GM12878 (cell line): ENCODE results near the gene CORO7. TPM values are rescaled to one million over a fixed set of nuclear protein-coding genes. Genes with fewer than 3 reads are reported as not detected.

Experiments
- ATAC-seq: fragments of 200-7000 bp; cut with Tn5 transposase; 3 replicates; pipeline ENCODE4 v1.9.1; 2020; ENCODE audit warnings: mild to moderate bottlenecking, moderate library complexity
- BruUV-seq: library from RNA; stranded (reverse); fragments of 400-500 nt; replicated peaks from 2 replicates; lab custom pipeline; 2021; lab: Mats Ljungman, UMichigan
- CTCF ChIA-PET: fragments of 300-600 bp; sonication (Branson Sonifier 250); formaldehyde crosslinking; extraction: SDS; loops from one replicate; lab custom pipeline; 2021; ENCODE audit warnings: inconsistent platforms; lab: Yijun Ruan, JAX
- POLR2A ChIA-PET: fragments of 350-600 bp; formaldehyde crosslinking; extraction: SDS; loops from one replicate; lab custom pipeline; 2021; ENCODE audit warnings: inconsistent platforms; lab: Charles Lee
- RAD21 ChIA-PET: fragments of 300-600 bp; sonication (Branson Sonifier 250); formaldehyde crosslinking; loops from one replicate; lab custom pipeline; 2023; ENCODE audit warnings: antibody characterized with exemption; ENCODE audit not compliant: unreplicated experiment; lab: Charles Lee
- SMC1A ChIA-PET: fragments of 300-600 bp; sonication (Branson Sonifier 250); formaldehyde crosslinking; loops from one replicate; lab custom pipeline; 2023; ENCODE audit not compliant: unreplicated experiment, uncharacterized antibody; lab: Charles Lee
- DNase-seq: peaks from one replicate; pipeline ENCODE4 v3.0.0-alpha.2; 2011; ENCODE audit warnings: low read depth, low spot score
- FAIRE-seq: peaks from 3 replicates; lab custom pipeline; 2011; peaks lifted over from hg19 to GRCh38; lab: Jason Lieb, UNC
- H2AFZ ChIP-seq: 2 replicates; pipeline ENCODE4 v1.6.0; 2011; ENCODE audit warnings: low read depth, low read length, control low read depth; ENCODE audit not compliant: control insufficient read depth
- H3K27ac ChIP-seq: 2 replicates; pipeline ENCODE4 v1.5.1; 2011; ENCODE audit warnings: control low read depth; ENCODE audit not compliant: control insufficient read depth, insufficient read depth
- H3K27me3 ChIP-seq, 2 experiments: replicated peaks in 1 of 2; 2 replicates each; pipeline versions ENCODE4 v1.6.0 to v1.6.1; 2011; ENCODE audit warnings: low read length in 1 of 2; ENCODE audit not compliant: control insufficient read depth in 2 of 2, insufficient read depth in 2 of 2
- H3K36me3 ChIP-seq, 2 experiments: 2 replicates each; pipeline ENCODE4 v1.5.1; 2011; ENCODE audit warnings: low read length in 1 of 2; ENCODE audit not compliant: control insufficient read depth in 2 of 2, insufficient read depth in 2 of 2
- H3K4me1 ChIP-seq: 2 replicates; pipeline ENCODE4 v1.6.1; 2011; ENCODE audit warnings: mild to moderate bottlenecking, low read length, moderate library complexity, mixed read lengths; ENCODE audit not compliant: control insufficient read depth, insufficient read depth
- H3K4me2 ChIP-seq: 2 replicates; pipeline ENCODE4 v1.6.0; 2011; ENCODE audit warnings: control low read depth; ENCODE audit not compliant: control insufficient read depth, insufficient read depth
- H3K4me3 ChIP-seq: fragments of 200-600 bp; sonication (generic); 2 replicates; pipeline ENCODE4 v1.5.1; 2016
- H3K79me2 ChIP-seq: 2 replicates; pipeline ENCODE4 v1.6.0; 2011; ENCODE audit warnings: low read length; ENCODE audit not compliant: control insufficient read depth, insufficient read depth
- H3K9ac ChIP-seq: 2 replicates; pipeline ENCODE4 v1.8.0; 2011; ENCODE audit warnings: low read length, control low read depth, mixed read lengths; ENCODE audit not compliant: control insufficient read depth, insufficient read depth
- H3K9me3 ChIP-seq: replicated peaks from 3 replicates; pipeline ENCODE4 v1.5.1; 2011; ENCODE audit warnings: mild to moderate bottlenecking, low read length; ENCODE audit not compliant: control insufficient read depth, insufficient read depth
- H4K20me1 ChIP-seq: 2 replicates; pipeline ENCODE4 v1.6.0; 2011; ENCODE audit not compliant: control insufficient read depth, insufficient read depth
- ATF3 ChIP-seq: IDR thresholded peaks from 2 replicates; pipeline ENCODE4 v1.6.1; 2011; ENCODE audit warnings: low read depth, mild to moderate bottlenecking, low read length, moderate library complexity, borderline replicate concordance; ENCODE audit errors: extremely low read depth
- MEF2A ChIP-seq: IDR thresholded peaks from 2 replicates; pipeline ENCODE4 v1.6.1; 2011; ENCODE audit warnings: low read depth, mild to moderate bottlenecking, low read length, moderate library complexity; ENCODE audit not compliant: insufficient read depth
- POLR2AphosphoS2 ChIP-seq: IDR thresholded peaks from 2 replicates; pipeline ENCODE4 v1.6.1; 2011; ENCODE audit warnings: low read depth, mild to moderate bottlenecking, low read length, improper control_type of control experiment, moderate library complexity
- WGBS: methylation state at CpG from one replicate; pipeline ENCODE4 v1.1.6; 2016; ENCODE audit warnings: low lambda C conversion rate; ENCODE audit not compliant: insufficient replicate concordance, insufficient coverage; ENCODE audit errors: missing lambda C conversion rate; 5-methylcytosine and 5-hydroxymethylcytosine counted together
- in situ Hi-C: fragments of 300-500 bp; cut with MboI; formaldehyde crosslinking; loops from 9 replicates; pipeline ENCODE4 v1.14.3; 2018; ENCODE audit warnings: mixed read lengths
- intact Hi-C: fragments of 100-400 bp; cut with micrococcal nuclease; formaldehyde crosslinking; loops from one replicate; pipeline ENCODE4 v1.14.2; 2022; ENCODE audit not compliant: unreplicated experiment
- polyA plus RNA-seq, 11 experiments: library from polyadenylated mRNA; depleted of rRNA in 4 of 11; unstranded in 6 of 11; stranded (reverse) in 5 of 11; fragments of >200 nt; fragmentation: Nextera tagmentation in 4 of 11; fragmentation: Illumina TruSeq in 1 of 11; extraction: Ambion mirVana in 4 of 11; extraction: Trizol in 1 of 11; gene quantifications; 1 replicate in 1 of 11; 2 replicates in 10 of 11; pipeline versions ENCODE4 v1.2.1 to v1.2.3, GENCODE V29; 2011 to 2016; ENCODE audit warnings: inconsistent platforms in 2 of 11, missing spikeins in 2 of 11, low read depth in 1 of 11
- total RNA-seq, 4 experiments: library from RNA; depleted of rRNA in 3 of 4; stranded (reverse); fragments of >200 nt in 3 of 4; fragmentation: Illumina TruSeq in 1 of 4; extraction: Trizol in 1 of 4; gene quantifications; 2 replicates each; pipeline versions ENCODE4 v1.2.1 to v1.2.3, GENCODE V29; 2013 to 2021

Gene CORO7
- total and polyA plus RNA-seq, 10 of the 15 experiments (the other 5 are each of a cell fraction or from before 2014, with no cell fraction given) = 0.64 to 89.2 (median 43.7) TPM

DNA sequence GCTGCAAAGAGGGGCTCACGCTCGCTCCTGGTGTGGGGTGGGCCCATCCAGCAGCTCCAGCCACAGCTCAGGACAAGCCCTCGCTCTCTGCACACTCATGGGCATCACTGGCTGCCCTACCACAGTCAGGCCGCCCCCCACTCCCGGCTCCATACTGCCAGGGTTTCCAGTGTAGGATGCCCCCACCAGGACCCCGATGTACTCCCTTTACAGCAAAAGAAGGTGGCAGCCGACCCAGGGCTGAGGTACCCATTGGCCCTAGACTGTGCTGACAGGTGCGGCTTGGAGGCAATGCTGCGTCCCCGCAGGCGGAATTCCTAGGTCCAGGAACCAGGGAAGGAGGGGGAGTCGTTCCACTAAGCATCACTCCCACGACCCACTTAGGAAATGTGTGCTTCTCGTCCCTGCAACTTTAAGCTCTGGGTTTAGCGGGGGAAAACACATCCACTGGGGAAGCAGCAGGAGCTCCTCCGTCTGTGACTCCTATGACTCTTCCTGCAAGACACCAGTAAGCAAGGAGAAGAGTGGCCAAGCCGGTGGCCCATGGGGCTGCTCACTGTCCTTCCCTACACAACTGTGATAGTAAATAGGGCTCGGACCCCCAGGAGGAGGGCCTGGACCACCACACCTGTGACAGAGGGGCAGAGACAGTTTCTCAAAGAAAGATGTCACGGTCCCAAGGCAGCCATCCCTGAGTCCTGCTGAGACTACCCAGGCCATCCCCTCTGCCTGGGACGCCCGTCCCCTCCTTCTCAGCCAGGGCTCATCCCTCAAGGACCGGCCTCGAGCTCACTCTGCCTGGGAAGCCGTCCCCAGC, 13.1 kb downstream of the CORO7 start:
- 76% methylated on average over 24 of the region's 24 CpGs for WGBS
- no TSS peak for BruUV-seq
- TF ChIP-seq MEF2A (no peak), ATF3 (no peak), POLR2AphosphoS2 (no peak)
- intact Hi-C loops = loop anchor here (2.0 to 5.0 kb wide), 2 partner anchors 96 to 115 kb away; no protein-coding TSS in a partner anchor
- H3K4me1 ChIP-seq = no peaks in the 10 kb centered on the region
- no peak overlapping the region for H3K4me3 ChIP-seq
- no peaks in the 10 kb centered on the region for H3K9me3 ChIP-seq
- no peaks in the 10 kb centered on the region for H3K27me3 ChIP-seq
- no peak for ATAC-seq
- in situ Hi-C loops = no loop called here
- H3K27ac ChIP-seq = no peak overlapping the region
- H4K20me1 ChIP-seq = no peaks in the 10 kb centered on the region
- FAIRE-seq = no peak
- ChIA-PET RAD21 (interaction anchor here (0.6 to 2.7 kb wide), 12 partner anchors 8 to 149 kb away, joined by 3 to 11 read pairs (median 4); partner anchors contain the start of genes CORO7, TFAP4 and VASN), SMC1A (interaction anchor here (0.8 to 2.3 kb wide), 9 partner anchors 8 to 143 kb away, joined by 3 to 11 read pairs (median 4); no protein-coding TSS in a partner anchor), POLR2A (no interaction called here), CTCF (interaction anchor here (0.6 to 3.9 kb wide), 47 partner anchors 8 to 781 kb away, joined by 3 to 30 read pairs (median 4); partner anchors contain the start of genes CORO7 and PAM16)
- peaks cover 24 to 27% of the 10 kb centered on the region in 2 experiments for H3K36me3 ChIP-seq
- H3K79me2 ChIP-seq = no peaks in the 10 kb centered on the region
- DNase-seq = no peak
- H2AFZ ChIP-seq = no peak overlapping the region
- H3K9ac ChIP-seq = no peak overlapping the region
- H3K4me2 ChIP-seq = no peak overlapping the region
